ENCODE results near the gene OPN1MW2.
"Not testable (repeated sequence)": the region's sequence is repeated elsewhere in the genome, so short reads cannot be mapped to it uniquely, and the experiment has no call there.

The OPN1MW2 gene

DNA sequence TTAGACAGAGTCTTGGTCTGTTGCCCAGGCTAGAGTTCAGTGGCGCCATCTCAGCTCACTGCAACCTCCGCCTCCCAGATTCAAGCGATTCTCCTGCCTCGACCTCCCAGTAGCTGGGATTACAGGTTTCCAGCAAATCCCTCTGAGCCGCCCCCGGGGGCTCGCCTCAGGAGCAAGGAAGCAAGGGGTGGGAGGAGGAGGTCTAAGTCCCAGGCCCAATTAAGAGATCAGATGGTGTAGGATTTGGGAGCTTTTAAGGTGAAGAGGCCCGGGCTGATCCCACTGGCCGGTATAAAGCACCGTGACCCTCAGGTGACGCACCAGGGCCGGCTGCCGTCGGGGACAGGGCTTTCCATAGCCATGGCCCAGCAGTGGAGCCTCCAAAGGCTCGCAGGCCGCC lies at the start of gene OPN1MW2:
TSS of gene OPN1MW2 (plus strand) at position 301 of the 400 bp plus-strand sequence. CDS start at position 361, 60 bp downstream.
- DNase-seq = not testable (repeated sequence)

DNA sequence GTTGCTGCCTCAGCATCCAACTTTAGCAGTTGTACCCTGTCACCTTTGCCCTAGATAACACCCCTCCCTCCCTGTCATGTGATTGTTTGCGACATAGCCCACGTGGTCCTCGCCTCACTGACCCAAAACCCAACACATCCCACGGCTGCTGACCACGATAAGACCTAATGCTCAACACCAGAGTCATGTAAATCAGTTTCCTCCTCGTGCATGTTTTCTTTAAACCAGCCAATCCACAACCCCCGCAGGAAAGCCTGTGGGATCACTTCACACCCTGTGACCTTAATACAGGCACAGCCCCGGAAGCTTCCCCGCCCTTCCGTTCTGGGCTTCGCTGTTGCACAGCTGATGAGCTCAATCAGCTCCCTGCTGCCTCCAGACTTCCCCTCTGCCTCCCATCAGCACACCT lies 47.0 kb upstream of the OPN1MW2 start:
- not testable (repeated sequence) for DNase-seq

DNA sequence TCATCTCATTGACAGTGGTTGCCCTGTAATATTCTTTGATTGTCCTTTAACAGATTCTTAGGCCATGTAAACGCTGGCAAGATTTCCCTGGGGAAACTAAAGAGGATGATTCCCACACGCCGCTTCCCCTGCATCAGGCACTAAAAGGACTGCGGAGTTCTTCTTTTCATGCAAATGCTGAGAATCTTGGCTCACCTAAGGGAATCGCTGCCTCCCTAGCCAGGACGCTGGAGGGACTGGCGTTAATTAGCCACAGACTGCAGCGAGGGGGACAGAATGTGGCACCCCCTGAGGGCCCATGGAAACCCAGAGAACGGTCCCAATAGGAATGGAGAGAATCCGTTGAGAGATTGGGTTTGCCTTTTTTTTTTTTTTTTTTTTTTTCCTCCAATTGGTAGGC lies 45.2 kb upstream of the OPN1MW2 start:
- DNase-seq = not testable (repeated sequence)

DNA sequence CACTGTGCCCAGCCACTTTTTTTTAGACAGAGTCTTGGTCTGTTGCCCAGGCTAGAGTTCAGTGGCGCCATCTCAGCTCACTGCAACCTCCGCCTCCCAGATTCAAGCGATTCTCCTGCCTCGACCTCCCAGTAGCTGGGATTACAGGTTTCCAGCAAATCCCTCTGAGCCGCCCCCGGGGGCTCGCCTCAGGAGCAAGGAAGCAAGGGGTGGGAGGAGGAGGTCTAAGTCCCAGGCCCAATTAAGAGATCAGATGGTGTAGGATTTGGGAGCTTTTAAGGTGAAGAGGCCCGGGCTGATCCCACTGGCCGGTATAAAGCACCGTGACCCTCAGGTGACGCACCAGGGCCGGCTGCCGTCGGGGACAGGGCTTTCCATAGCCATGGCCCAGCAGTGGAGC lies 37.3 kb upstream of the OPN1MW2 start, which contains the start of gene OPN1MW:
TSS of gene OPN1MW (plus strand) at position 301 of the 400 bp plus-strand sequence. CDS start at position 383, 82 bp downstream.
- not testable (repeated sequence) for DNase-seq

DNA sequence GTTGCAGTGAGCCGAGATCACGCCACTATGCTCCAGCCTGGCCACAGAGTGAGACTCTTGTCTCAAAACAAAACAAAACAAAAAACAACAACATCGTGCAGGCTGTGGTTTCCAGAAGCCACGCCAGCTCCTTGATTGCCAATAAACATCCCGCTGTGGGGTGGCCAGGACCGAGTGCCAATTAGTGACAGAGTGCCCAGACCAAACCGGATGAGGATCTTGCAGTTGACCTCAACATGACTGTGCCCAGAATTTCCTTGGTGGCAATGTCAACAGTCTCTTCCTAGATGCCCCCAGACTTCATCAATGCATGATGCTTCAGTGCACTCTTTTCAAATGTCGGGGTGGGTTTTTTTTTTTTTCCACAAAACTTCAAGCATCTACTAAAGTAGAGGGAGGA lies 35.8 kb upstream of the OPN1MW2 start:
- not testable (repeated sequence) for DNase-seq

DNA sequence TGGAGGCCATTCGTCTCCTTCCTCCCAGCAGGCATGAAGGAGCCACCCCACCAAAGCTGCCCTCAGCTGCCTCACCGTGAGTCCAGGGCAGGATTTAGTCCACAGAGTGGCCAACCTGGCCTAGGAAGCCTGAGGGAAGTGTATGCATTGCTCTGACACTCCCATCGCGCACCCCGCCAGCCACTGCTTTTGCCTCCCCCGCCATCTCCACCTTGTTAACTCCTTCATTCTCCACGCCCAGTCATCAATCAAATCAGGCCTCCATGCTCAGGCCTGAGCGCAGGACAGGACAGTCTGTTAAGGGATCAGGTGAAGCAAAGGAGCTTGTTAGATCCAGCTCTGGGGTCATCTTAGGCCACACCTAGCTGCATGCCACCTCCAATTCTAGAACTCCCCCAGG lies 26.7 kb upstream of the OPN1MW2 start:
- DNase-seq = not testable (repeated sequence)

DNA sequence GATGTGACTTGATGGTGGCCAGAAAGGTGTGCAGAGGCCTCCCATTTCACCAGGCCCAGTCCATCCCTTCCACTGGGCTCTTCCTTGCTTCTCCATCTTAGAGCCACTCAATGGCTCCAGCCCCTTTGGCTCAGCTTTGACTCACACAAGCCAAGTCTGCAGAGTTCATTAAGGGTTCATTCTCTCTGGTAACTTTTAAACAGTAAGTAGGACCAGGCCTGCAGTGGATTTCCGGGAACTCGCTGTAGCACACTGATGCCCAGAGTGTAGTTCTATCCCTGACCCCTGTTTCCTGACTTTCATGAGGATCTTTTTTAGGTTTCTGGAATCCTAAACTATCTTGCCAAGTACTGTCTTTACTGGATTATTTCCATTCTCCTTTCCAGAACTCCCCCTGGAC lies 25.2 kb upstream of the OPN1MW2 start:
- DNase-seq = not testable (repeated sequence)

DNA sequence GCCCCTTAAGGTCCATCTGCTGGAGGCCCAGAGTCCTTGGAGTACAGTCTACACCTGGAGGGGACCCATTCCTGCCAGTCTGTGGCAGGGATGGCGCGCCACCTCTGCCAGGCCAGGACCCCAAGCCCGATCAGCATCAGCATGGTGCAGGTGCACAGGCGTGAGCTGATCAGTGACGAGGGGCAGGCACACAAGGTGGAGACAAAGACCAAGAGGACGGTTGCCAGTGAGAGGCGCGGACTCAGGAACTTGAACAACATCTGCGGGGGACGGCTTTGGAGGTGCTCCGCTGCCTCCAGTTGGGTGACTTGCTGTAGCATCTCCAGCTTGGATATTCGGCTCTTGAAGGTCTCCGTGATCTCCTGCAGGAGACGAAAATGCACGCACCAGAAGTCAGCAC lies 23.1 kb upstream of the OPN1MW2 start:
- DNase-seq = not testable (repeated sequence)

DNA sequence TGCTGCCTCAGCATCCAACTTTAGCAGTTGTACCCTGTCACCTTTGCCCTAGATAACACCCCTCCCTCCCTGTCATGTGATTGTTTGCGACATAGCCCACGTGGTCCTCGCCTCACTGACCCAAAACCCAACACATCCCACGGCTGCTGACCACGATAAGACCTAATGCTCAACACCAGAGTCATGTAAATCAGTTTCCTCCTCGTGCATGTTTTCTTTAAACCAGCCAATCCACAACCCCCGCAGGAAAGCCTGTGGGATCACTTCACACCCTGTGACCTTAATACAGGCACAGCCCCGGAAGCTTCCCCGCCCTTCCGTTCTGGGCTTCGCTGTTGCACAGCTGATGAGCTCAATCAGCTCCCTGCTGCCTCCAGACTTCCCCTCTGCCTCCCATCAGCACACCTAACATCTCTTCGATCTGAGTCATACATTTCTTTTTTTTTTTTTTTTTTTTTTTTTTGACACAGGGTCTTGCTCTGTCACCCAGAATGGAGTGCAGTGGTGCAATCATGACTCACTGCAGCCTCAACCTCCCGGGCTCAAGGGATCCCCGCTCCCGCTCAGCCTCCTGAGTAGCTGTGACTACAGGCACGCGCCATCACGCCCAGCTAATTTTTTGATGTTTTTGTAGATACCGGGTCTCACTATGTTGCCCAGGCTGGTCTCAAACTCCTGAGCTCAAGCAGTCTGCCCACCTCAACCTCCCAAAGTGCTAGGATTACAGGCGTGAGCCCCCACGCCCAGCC lies 9.7 kb upstream of the OPN1MW2 start:
- not testable (repeated sequence) for DNase-seq

DNA sequence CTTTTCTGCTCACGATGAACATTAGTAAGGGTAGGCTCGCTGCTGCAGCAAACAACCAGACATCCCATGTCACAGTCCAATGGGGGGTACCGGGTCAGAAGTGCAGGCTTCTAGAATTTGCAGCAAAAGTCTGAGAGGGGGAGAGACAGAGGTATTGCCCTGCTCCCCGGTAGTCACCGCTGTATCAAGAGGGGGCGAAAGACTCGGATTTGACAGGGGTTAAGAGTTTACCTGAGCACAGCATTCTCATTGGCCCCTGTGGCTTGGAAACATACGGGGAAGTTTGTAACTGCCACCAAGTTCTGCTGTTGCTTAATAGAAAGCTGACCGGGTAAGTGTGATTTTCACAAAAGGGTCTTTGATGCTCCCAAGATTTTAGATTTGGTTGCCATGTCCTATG lies 8.5 kb upstream of the OPN1MW2 start:
- not testable (repeated sequence) for DNase-seq

DNA sequence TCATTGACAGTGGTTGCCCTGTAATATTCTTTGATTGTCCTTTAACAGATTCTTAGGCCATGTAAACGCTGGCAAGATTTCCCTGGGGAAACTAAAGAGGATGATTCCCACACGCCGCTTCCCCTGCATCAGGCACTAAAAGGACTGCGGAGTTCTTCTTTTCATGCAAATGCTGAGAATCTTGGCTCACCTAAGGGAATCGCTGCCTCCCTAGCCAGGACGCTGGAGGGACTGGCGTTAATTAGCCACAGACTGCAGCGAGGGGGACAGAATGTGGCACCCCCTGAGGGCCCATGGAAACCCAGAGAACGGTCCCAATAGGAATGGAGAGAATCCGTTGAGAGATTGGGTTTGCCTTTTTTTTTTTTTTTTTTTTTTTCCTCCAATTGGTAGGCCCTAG lies 8.1 kb upstream of the OPN1MW2 start:
- not testable (repeated sequence) for DNase-seq

DNA sequence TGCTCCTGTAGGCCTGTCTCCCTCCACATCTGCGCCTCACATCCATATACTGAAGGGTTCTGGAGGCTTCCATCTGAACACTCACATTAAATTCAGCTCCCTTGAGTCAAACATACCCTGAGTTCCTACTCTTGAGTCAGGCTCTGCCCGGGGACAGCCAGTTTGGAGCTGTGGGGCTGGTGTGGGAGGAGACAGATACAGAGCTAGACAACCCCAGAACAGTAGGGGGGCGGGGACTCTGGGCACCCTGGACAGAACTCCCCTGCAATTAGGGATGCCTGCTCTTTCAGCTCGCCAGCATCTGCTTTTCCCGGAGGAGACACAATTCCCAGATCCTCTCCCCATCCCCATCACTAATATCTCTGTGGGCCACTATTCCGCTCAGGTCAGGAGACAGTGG lies 5.7 kb downstream of the OPN1MW2 start:
- not testable (repeated sequence) for DNase-seq

DNA sequence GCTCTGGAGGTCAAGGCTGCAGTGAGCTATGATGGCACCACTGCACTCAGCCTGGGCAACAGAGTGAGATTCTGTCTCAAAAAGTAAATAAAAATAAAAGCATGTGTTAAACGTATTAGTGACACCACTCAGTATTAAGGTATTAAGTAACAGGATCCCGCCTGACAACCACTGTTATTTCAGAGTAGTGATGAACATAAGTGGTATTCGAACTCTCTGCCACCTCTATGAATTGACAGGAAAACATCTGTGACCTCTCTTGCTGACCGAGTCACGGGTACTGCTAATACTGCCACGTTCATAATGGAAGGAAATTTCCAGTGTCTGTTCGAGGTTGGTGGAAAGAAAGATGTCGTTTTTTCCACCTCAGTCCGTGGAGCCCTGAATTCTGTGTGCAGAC lies 7.2 kb downstream of the OPN1MW2 start:
- DNase-seq = not testable (repeated sequence)

DNA sequence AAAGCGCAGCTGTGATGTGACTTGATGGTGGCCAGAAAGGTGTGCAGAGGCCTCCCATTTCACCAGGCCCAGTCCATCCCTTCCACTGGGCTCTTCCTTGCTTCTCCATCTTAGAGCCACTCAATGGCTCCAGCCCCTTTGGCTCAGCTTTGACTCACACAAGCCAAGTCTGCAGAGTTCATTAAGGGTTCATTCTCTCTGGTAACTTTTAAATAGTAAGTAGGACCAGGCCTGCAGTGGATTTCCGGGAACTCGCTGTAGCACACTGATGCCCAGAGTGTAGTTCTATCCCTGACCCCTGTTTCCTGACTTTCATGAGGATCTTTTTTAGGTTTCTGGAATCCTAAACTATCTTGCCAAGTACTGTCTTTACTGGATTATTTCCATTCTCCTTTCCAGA lies 11.9 kb downstream of the OPN1MW2 start:
- DNase-seq = not testable (repeated sequence)

DNA sequence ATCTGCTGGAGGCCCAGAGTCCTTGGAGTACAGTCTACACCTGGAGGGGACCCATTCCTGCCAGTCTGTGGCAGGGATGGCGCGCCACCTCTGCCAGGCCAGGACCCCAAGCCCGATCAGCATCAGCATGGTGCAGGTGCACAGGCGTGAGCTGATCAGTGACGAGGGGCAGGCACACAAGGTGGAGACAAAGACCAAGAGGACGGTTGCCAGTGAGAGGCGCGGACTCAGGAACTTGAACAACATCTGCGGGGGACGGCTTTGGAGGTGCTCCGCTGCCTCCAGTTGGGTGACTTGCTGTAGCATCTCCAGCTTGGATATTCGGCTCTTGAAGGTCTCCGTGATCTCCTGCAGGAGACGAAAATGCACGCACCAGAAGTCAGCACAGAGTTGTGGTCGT lies 14.1 kb downstream of the OPN1MW2 start:
- not testable (repeated sequence) for DNase-seq

DNA sequence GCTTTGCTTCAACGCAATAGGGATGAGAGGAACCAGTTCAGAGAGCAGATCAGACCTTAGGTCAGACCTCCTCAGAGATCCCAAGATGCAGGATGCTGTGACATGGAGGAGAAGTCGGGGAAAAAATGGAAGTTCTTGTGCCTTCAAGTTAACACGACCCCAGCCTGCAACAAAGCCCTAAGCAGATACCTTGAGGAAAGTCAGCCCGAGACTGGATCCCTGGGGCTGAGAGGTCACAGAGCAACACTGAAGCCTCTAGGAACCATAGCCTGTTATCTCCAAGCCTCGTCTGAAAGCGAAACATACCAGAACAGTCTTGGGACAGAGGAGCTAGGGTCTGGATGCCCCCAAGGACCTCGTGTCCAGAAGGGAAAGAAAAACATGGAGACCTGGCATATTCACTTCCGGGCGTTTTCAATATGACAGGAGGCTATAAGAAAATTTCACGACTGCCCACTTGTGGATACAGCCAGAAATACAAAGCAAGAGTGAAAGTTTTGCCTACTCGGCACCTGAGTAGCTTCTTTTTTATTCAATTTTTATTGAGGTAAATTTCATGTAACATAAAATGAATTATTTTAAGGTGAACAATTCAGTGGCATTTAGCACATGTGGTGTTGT lies 19.5 kb downstream of the OPN1MW2 start:
- not testable (repeated sequence) for DNase-seq

DNA sequence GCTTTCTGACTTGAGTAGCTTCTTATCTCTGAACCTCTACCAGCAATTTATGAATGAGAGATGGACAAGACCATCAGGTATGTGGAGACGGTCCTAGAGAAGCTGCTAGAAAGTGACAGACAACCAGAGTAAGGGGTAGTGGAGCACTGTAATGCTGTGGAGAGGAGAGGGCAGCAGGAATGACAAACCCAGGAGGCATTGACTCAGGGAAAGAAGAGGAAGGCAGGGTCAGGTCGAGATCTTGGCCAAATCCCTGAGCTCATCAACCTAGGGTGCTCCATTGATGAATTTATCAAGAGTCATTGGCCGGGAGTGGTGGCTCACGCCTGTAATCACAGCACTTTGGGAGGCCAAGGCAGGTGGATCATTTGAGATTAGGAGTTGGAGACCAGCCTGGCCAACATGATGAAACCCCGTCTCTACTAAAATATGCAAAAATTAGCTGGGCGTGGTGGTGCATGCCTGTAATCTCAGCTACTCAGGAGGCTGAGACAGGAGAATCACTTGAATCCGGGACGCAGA lies 20.5 kb downstream of the OPN1MW2 start:
- DNase-seq = not testable (repeated sequence)

DNA sequence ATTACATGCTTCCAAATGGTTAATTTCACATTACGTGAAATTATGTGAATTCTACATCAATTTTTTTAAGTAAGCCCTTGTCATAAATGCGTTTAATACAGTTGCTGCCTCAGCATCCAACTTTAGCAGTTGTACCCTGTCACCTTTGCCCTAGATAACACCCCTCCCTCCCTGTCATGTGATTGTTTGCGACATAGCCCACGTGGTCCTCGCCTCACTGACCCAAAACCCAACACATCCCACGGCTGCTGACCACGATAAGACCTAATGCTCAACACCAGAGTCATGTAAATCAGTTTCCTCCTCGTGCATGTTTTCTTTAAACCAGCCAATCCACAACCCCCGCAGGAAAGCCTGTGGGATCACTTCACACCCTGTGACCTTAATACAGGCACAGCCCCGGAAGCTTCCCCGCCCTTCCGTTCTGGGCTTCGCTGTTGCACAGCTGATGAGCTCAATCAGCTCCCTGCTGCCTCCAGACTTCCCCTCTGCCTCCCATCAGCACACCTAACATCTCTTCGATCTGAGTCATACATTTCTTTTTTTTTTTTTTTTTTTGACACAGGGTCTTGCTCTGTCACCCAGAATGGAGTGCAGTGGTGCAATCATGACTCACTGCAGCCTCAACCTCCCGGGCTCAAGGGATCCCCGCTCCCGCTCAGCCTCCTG lies 28.0 kb downstream of the OPN1MW2 start:
- DNase-seq = not testable (repeated sequence)

DNA sequence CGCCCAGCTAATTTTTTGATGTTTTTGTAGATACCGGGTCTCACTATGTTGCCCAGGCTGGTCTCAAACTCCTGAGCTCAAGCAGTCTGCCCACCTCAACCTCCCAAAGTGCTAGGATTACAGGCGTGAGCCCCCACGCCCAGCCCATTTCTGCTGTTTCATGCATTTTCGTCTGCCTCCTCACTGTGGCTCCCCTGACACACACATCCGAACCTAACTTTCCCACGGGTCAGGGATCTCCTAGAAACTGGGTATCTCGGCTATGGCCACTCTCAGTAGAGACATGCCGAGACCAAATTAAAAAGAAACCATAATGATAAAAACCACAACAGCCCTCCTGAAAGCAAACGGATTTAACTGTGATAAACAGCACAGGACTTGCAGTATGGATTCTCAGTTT lies 28.5 kb downstream of the OPN1MW2 start:
- not testable (repeated sequence) for DNase-seq

DNA sequence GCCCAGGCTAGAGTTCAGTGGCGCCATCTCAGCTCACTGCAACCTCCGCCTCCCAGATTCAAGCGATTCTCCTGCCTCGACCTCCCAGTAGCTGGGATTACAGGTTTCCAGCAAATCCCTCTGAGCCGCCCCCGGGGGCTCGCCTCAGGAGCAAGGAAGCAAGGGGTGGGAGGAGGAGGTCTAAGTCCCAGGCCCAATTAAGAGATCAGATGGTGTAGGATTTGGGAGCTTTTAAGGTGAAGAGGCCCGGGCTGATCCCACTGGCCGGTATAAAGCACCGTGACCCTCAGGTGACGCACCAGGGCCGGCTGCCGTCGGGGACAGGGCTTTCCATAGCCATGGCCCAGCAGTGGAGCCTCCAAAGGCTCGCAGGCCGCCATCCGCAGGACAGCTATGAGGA lies 37.7 kb downstream of the OPN1MW2 start, which contains the start of gene OPN1MW3:
TSS of gene OPN1MW3 (plus strand) at position 301 of the 400 bp plus-strand sequence. CDS start at position 339, 38 bp downstream.
- DNase-seq = not testable (repeated sequence)

DNA sequence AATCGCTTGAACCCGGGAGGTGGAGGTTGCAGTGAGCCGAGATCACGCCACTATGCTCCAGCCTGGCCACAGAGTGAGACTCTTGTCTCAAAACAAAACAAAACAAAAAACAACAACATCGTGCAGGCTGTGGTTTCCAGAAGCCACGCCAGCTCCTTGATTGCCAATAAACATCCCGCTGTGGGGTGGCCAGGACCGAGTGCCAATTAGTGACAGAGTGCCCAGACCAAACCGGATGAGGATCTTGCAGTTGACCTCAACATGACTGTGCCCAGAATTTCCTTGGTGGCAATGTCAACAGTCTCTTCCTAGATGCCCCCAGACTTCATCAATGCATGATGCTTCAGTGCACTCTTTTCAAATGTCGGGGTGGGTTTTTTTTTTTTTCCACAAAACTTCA lies 39.2 kb downstream of the OPN1MW2 start:
- not testable (repeated sequence) for DNase-seq

DNA sequence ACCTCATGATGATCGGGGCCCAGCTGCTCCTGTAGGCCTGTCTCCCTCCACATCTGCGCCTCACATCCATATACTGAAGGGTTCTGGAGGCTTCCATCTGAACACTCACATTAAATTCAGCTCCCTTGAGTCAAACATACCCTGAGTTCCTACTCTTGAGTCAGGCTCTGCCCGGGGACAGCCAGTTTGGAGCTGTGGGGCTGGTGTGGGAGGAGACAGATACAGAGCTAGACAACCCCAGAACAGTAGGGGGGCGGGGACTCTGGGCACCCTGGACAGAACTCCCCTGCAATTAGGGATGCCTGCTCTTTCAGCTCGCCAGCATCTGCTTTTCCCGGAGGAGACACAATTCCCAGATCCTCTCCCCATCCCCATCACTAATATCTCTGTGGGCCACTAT lies 43.5 kb downstream of the OPN1MW2 start:
- DNase-seq = not testable (repeated sequence)

DNA sequence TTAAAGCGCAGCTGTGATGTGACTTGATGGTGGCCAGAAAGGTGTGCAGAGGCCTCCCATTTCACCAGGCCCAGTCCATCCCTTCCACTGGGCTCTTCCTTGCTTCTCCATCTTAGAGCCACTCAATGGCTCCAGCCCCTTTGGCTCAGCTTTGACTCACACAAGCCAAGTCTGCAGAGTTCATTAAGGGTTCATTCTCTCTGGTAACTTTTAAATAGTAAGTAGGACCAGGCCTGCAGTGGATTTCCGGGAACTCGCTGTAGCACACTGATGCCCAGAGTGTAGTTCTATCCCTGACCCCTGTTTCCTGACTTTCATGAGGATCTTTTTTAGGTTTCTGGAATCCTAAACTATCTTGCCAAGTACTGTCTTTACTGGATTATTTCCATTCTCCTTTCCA lies 49.7 kb downstream of the OPN1MW2 start:
- DNase-seq = not testable (repeated sequence)
